A673 (cell line): ENCODE measurements around the gene WDHD1.

Experiments used
- CTCF ChIP-seq: fragments of 300-800, 200-600 bp; sonication (generic); conservative IDR thresholded peaks from 2 replicates; pipeline ENCODE4 v1.5.1; 2017; ENCODE audit warnings: low read depth, mild to moderate bottlenecking, antibody characterized with exemption, low read length, moderate library complexity, mixed read lengths
- EZH2 ChIP-seq: fragments of 200-600 bp; sonication (generic); IDR thresholded peaks from 2 replicates; pipeline ENCODE4 v1.6.1; 2017; ENCODE audit warnings: borderline replicate concordance, low read depth, mild to moderate bottlenecking, mixed read lengths, antibody characterized with exemption, low read length; ENCODE audit not compliant: poor library complexity, severe bottlenecking

- no peak for TF ChIP-seq CTCF
- TF ChIP-seq EZH2: no peak
Observed at GRCh38 chr14:54974788-54975414, 52.0 kb downstream of the WDHD1 start.
